ENCODE results near the gene NUMA1.

NUMA1 gene, protein sequence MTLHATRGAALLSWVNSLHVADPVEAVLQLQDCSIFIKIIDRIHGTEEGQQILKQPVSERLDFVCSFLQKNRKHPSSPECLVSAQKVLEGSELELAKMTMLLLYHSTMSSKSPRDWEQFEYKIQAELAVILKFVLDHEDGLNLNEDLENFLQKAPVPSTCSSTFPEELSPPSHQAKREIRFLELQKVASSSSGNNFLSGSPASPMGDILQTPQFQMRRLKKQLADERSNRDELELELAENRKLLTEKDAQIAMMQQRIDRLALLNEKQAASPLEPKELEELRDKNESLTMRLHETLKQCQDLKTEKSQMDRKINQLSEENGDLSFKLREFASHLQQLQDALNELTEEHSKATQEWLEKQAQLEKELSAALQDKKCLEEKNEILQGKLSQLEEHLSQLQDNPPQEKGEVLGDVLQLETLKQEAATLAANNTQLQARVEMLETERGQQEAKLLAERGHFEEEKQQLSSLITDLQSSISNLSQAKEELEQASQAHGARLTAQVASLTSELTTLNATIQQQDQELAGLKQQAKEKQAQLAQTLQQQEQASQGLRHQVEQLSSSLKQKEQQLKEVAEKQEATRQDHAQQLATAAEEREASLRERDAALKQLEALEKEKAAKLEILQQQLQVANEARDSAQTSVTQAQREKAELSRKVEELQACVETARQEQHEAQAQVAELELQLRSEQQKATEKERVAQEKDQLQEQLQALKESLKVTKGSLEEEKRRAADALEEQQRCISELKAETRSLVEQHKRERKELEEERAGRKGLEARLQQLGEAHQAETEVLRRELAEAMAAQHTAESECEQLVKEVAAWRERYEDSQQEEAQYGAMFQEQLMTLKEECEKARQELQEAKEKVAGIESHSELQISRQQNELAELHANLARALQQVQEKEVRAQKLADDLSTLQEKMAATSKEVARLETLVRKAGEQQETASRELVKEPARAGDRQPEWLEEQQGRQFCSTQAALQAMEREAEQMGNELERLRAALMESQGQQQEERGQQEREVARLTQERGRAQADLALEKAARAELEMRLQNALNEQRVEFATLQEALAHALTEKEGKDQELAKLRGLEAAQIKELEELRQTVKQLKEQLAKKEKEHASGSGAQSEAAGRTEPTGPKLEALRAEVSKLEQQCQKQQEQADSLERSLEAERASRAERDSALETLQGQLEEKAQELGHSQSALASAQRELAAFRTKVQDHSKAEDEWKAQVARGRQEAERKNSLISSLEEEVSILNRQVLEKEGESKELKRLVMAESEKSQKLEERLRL (N-terminal part only)

GRCh38 chr11:72080326-72081183 is at the start of gene NUMA1, which contains the start of gene LRRC51:
Gene NUMA1 (minus strand): TSS chr11:72080542. CDS start chr11:72035943, 44,599 bp downstream.
Gene LRRC51 (plus strand): TSS chr11:72080850. CDS start chr11:72089084, 8,234 bp downstream.
- Mint-ChIP-seq H3K27me3 (no peaks in the 10 kb centered on the region), H3K36me3 (peaks cover 21% of the 10 kb centered on the region), H3K4me1 (peaks cover 60% of the 10 kb centered on the region), H3K9me3 (no peaks in the 10 kb centered on the region), H3K4me3 (peak within 1 kb of the TSS; percentile 88), H3K27ac (peak within 1 kb of the TSS; percentile 93)
- CTCF ChIA-PET: interaction anchor here (0.9 to 3.1 kb wide), 4 partner anchors 11 to 350 kb away, joined by 4 to 27 read pairs (median 6); no protein-coding TSS in a partner anchor
- peak; percentile 100 for DNase-seq

GRCh38 chr11:72129381-72129780 is 49.0 kb upstream of the NUMA1 start:
- no peak overlapping the region for H3K27ac Mint-ChIP-seq
- DNase-seq: no peak
- H3K4me1 Mint-ChIP-seq: no peaks in the 10 kb centered on the region
- H3K4me3 Mint-ChIP-seq: no peak overlapping the region
- CTCF ChIA-PET: interaction anchor here (0.6 to 1.6 kb wide), 2 partner anchors 14 to 53 kb away, joined by 3 to 5 read pairs; no protein-coding TSS in a partner anchor
- peaks cover 15% of the 10 kb centered on the region for H3K9me3 Mint-ChIP-seq
- no peaks in the 10 kb centered on the region for H3K36me3 Mint-ChIP-seq
- peaks cover 44% of the 10 kb centered on the region for H3K27me3 Mint-ChIP-seq

DNA sequence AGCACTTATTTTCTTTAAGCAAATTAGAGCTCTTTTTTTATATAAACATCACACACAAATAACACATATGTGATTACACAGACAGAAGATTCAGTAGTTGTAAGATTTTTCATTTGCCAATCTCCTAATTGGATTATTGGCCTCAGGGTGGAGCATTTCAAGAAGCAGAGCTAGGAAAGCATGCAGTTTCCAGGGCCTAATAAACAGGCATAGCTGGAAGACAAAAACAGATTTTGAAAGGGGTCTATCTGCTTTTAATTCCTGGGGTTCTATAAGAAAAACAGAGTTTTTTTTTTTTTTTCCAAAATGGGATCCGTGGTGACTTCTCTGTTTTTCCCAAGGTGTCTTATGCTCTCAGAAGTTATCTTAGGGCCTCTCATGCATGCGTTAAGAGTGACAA is 47.6 kb upstream of the NUMA1 start:
- Mint-ChIP-seq H3K27ac (no peak overlapping the region), H3K27me3 (peaks cover 45% of the 10 kb centered on the region), H3K9me3 (peaks cover 15% of the 10 kb centered on the region), H3K36me3 (no peaks in the 10 kb centered on the region), H3K4me1 (no peaks in the 10 kb centered on the region), H3K4me3 (no peak overlapping the region)
- no peak for DNase-seq
- CTCF ChIA-PET: no interaction called here

- H3K4me1 Mint-ChIP-seq: no peaks in the 10 kb centered on the region
- peaks cover 33% of the 10 kb centered on the region for H3K27me3 Mint-ChIP-seq
- no peak overlapping the region for H3K4me3 Mint-ChIP-seq
- H3K9me3 Mint-ChIP-seq: peaks cover 15% of the 10 kb centered on the region
- no peaks in the 10 kb centered on the region for H3K36me3 Mint-ChIP-seq
- CTCF ChIA-PET: interaction anchor here (0.7 to 3.5 kb wide), 2 partner anchors 13 to 18 kb away, joined by 3 to 15 read pairs; no protein-coding TSS in a partner anchor
- H3K27ac Mint-ChIP-seq: no peak overlapping the region
- DNase-seq: no peak
Measured at GRCh38 chr11:72125956-72126355, 45.6 kb upstream of the NUMA1 start.

DNA sequence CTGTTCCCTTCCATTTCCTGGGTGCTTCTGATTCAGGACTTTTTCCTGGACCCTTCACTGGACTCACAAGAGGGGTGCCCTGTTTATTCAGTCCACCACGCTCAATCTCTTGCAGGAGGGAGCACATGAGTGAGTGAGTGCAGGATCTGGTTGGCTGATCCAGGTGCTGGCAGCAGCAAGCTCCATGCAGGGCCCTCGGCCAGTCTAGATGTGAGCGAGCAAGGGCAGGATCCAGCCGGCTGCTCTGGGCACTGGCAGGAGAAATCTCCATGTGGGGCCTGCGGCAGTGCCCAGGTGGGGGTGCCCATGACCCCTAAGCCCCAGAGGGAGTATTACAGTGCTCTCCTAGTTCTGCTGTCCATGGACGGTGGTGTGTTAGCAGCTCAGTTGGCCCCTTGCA is 43.7 kb upstream of the NUMA1 start:
- Mint-ChIP-seq H3K27me3 (peaks cover 27% of the 10 kb centered on the region), H3K36me3 (no peaks in the 10 kb centered on the region), H3K9me3 (peaks cover 11% of the 10 kb centered on the region), H3K4me3 (no peak overlapping the region), H3K27ac (no peak overlapping the region), H3K4me1 (no peaks in the 10 kb centered on the region)
- no peak for DNase-seq
- CTCF ChIA-PET: interaction anchor here (3.5 kb wide), 1 partner anchor 20 kb away, joined by 15 read pairs; no protein-coding TSS in a partner anchor

DNA sequence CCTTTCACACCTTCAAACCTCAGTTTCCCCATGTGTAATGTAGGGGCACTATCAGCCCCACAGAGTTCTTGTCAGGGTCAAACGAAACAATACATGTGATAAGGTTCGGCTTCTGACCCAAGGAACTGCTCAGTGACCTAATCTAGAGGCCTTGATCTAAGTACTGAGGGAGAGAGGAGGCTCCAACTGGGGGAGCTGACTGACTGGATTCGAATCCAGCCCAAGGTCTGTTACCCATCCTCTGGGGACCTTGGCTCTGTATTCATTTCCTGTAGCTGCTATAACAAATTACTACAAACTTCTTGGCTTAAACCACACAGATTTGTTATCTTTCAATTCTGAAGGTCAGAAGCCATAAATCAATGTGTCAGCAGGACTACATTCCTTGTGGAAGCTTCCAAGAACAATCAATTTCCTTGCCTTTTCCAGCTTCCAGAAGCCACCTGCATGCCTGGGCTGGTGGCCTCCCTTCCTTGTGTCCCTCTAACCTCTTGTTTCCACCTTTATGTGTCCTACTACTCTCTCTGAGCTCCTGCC is 42.8 kb upstream of the NUMA1 start:
- Mint-ChIP-seq H3K4me1 (no peaks in the 10 kb centered on the region), H3K4me3 (no peak overlapping the region), H3K27ac (no peak overlapping the region), H3K36me3 (no peaks in the 10 kb centered on the region), H3K9me3 (peaks cover 5% of the 10 kb centered on the region), H3K27me3 (peaks cover 19% of the 10 kb centered on the region)
- CTCF ChIA-PET: interaction anchor here (3.5 kb wide), 1 partner anchor 21 kb away, joined by 15 read pairs; no protein-coding TSS in a partner anchor
- no peak for DNase-seq

DNA sequence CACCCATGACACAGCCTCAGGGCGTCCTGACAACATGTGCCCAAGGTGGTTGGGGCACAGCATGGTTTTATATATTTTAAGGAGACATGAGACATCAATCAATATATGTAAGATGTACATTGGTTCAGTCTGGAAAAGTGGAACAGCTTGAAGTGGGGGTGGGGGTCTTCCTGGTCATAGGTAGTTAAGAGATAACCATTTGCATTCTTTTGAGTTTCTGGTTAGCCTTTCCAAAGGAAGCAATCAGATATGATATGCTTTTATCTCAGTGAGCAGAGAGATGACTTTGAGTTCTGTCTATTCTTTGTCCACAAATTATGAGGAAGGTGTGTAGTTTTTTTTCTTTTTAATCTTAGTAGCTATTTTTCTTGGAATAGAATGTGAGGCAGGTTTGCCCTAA is 42.3 kb upstream of the NUMA1 start:
- Mint-ChIP-seq H3K36me3 (no peaks in the 10 kb centered on the region), H3K4me1 (no peaks in the 10 kb centered on the region), H3K4me3 (no peak overlapping the region), H3K9me3 (peaks cover 2% of the 10 kb centered on the region), H3K27me3 (peaks cover 15% of the 10 kb centered on the region), H3K27ac (no peak overlapping the region)
- DNase-seq: no peak
- CTCF ChIA-PET: interaction anchor here (3.5 kb wide), 1 partner anchor 21 kb away, joined by 15 read pairs; no protein-coding TSS in a partner anchor

GRCh38 chr11:72120930-72121329 is 40.6 kb upstream of the NUMA1 start:
- CTCF ChIA-PET: interaction anchor here (0.8 kb wide), 1 partner anchor 29 kb away, joined by 3 read pairs; no protein-coding TSS in a partner anchor
- Mint-ChIP-seq H3K4me1 (no peaks in the 10 kb centered on the region), H3K27ac (no peak overlapping the region), H3K27me3 (peaks cover 18% of the 10 kb centered on the region), H3K4me3 (no peak overlapping the region), H3K36me3 (no peaks in the 10 kb centered on the region), H3K9me3 (no peaks in the 10 kb centered on the region)
- DNase-seq: no peak

- no peaks in the 10 kb centered on the region for H3K36me3 Mint-ChIP-seq
- CTCF ChIA-PET: interaction anchor here (1.4 to 2.5 kb wide), 3 partner anchors 24 to 94 kb away, joined by 4 to 7 read pairs (median 5); no protein-coding TSS in a partner anchor
- no peak overlapping the region for H3K27ac Mint-ChIP-seq
- H3K4me3 Mint-ChIP-seq: no peak overlapping the region
- H3K9me3 Mint-ChIP-seq: no peaks in the 10 kb centered on the region
- DNase-seq: no peak
- peaks cover 15% of the 10 kb centered on the region for H3K27me3 Mint-ChIP-seq
- no peaks in the 10 kb centered on the region for H3K4me1 Mint-ChIP-seq
Measured at GRCh38 chr11:72119198-72119597, 38.9 kb upstream of the NUMA1 start.

- no peak for DNase-seq
- Mint-ChIP-seq H3K9me3 (no peaks in the 10 kb centered on the region), H3K36me3 (peaks cover 3% of the 10 kb centered on the region), H3K4me1 (peaks cover 20% of the 10 kb centered on the region), H3K27me3 (peaks cover 8% of the 10 kb centered on the region), H3K27ac (no peak overlapping the region), H3K4me3 (no peak overlapping the region)
- CTCF ChIA-PET: interaction anchor here (0.6 to 1.2 kb wide), 4 partner anchors 24 to 91 kb away, joined by 3 to 7 read pairs (median 4); no protein-coding TSS in a partner anchor
Measured at GRCh38 chr11:72116019-72116755, 35.8 kb upstream of the NUMA1 start.

DNA sequence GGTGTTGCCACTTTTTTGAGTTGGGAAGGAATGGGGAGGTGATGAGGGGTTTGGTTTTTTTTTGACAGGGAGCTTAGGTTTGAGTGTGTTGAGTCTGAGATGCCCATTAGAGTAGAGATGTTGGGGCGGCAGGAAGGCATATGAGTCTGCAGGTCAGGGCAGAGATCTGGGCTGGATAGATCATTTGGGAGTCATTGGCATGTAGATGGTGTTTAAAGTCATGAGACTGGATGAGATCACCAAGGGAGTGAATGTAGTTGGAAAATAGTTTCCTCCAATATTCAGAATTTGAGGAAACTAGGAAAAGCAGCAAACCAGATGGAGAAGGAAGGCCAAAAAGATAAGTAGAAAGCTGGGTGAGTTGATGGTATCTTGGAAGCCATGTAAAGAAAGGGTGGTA is 34.2 kb upstream of the NUMA1 start:
- no peak for DNase-seq
- CTCF ChIA-PET: interaction anchor here (0.9 kb wide), 1 partner anchor 30 kb away, joined by 4 read pairs; no protein-coding TSS in a partner anchor
- peaks cover 14% of the 10 kb centered on the region for H3K36me3 Mint-ChIP-seq
- no peaks in the 10 kb centered on the region for H3K9me3 Mint-ChIP-seq
- H3K27ac Mint-ChIP-seq: no peak overlapping the region
- H3K4me1 Mint-ChIP-seq: peaks cover 24% of the 10 kb centered on the region
- peaks cover 4% of the 10 kb centered on the region for H3K27me3 Mint-ChIP-seq
- H3K4me3 Mint-ChIP-seq: no peak overlapping the region
